GM04504 (cell line): ENCODE measurements around the gene DCN.
"Not testable (repeated sequence)": the region's sequence is repeated elsewhere in the genome, so short reads cannot be mapped to it uniquely, and the experiment has no call there.

ENCODE experiments used
- DNase-seq: peaks from one replicate; pipeline ENCODE4 v3.0.0-alpha.2; 2012; ENCODE audit warnings: low read depth

Gene DCN, protein sequence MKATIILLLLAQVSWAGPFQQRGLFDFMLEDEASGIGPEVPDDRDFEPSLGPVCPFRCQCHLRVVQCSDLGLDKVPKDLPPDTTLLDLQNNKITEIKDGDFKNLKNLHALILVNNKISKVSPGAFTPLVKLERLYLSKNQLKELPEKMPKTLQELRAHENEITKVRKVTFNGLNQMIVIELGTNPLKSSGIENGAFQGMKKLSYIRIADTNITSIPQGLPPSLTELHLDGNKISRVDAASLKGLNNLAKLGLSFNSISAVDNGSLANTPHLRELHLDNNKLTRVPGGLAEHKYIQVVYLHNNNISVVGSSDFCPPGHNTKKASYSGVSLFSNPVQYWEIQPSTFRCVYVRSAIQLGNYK

GRCh38 chr12:91182636-91183455 lies at the start of gene DCN:
Gene DCN, minus strand, starts transcription at chr12:91182817. Its CDS starts 4,265 bp downstream, at chr12:91178552.
- peak; percentile 17 for DNase-seq

DNA sequence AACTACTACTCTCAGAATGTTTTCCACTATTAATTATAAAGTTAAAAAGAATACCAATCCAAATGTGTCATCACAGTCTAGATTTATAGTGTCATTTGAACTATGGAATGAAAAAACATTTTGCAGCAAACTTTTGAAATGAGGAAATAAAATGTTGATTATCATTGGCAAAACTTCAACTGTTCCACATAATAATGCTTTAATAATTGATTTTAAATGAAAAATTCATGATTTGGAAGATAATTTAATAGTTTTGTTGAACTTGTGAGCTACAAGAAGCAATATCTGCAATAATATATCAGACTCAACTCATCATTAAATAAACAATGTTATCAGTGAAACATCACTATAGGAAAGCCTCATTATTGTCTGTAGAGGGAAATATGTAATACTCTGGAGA lies 48.2 kb upstream of the DCN start:
- no peak for DNase-seq

DNA sequence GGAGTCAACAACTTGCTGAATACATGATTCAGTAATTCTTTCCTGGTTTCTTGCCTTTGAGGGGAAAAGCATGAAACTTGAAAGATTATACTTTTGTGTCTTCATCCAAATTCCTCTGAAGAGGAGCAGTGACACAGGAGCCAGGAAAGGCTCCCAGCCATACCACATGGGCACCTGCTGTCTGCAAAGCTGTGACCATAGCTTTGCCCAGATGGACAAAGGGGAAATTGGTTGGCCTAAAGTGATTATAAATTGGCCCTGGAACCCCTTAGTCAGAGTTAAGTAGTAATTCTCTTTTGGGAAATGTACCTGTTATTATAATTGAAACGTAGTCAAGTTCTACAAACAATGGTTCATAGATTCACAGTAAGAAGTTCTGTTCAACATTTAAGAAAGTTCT lies 44.3 kb upstream of the DCN start:
- no peak for DNase-seq

GRCh38 chr12:91225316-91225715 lies 42.7 kb upstream of the DCN start:
- peak; percentile 26 for DNase-seq

DNA sequence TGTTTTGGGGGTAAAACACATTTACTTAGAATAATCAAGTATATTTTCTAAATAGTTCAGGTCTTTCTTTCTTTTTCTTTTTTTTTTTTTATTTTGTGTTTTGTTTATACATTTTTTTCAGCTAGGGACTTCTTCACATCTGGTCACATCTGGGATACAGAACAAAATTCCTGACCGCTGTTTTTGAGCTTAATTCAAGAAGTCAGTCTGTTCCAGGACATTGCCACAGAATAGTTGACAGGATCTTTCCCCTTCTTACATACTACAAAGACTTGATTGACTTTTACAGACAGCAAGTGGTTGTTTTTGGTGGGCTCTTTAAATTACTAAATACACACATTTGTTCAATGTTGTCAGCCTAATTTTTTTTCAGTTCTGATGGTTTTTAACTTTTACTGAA lies 41.8 kb upstream of the DCN start:
- no peak for DNase-seq

- DNase-seq, result no peak
These were observed 40.1 kb upstream of the DCN start for GRCh38 chr12:91222746-91223145.

DNA sequence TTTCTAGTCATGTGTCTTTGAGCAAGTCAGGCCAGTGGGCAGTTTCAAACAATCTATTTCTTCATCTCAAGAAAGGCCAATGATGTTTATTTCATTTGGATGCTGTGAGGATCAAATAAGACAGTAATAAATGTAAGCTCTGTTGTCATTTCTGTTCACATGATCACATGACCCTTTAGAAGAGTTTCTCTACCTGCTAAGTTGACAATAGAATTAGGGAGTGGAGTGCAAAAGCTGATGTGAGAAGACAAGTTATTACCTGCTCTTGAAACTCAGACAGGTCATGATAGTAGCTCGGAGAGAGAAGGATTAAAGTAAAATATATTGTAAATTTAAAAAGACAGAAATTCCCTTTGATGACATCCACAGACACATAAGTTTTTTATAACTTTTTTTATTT lies 37.3 kb upstream of the DCN start:
- no peak for DNase-seq

DNA sequence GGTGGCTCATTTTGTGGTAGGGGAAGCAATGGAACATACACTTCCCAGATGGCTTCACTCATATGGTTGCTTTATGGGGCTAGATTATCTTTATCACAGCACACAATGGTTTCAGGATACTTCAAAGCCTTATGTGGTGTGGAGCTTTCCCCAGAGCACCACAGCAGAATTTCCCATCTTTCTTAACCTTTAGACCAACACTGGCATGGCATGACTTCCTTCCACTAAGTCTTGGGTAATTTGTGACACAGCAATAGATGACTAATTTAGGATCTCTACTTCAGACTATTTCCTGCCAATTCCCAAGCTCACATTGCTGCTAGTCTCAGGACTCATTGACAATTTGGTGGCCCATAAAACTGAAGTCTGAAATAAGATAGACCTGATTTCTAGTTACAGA lies 36.9 kb upstream of the DCN start:
- peak; percentile 28 for DNase-seq

DNA sequence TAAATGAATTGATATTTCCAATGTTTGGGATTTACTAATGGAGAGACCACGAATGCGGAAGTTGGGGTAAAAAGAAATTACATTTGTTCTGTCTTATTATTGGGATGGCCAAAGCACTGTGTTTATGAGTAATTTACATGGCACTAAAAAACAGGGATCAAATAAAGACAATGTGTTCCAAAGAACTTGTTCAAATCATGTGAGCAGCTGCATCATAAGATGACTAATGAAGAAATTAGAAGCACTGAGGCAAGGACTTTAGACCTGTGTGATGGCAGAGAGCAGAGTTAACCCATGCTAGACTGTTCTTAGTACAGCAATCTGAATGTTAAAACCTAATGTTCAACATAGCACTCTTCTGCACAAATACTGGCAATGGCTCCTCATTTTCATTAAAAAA lies 34.3 kb upstream of the DCN start:
- DNase-seq, result no peak

GRCh38 chr12:91215940-91216454 lies 33.4 kb upstream of the DCN start:
- no peak for DNase-seq

GRCh38 chr12:91211866-91212265 lies 29.2 kb upstream of the DCN start:
- DNase-seq, result peak; percentile 20

DNA sequence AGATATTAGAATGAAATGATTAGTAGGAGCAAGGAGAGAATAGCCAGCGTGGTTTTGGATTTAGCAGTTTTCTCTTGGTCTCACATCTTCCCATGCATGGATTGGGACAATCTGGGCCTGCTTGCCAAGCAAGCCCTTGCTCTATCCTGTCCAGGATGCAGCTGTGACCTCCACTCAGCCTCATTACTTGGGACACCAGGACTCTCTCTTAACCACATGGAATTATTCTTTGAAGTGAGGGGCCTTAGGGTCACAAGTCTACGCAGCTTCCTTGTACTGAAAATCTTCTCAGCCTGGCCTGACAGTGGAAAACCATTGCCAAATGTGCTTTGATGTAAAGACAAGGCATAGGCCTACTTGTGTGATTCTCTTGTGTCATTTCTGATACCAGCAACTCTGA lies 28.0 kb upstream of the DCN start:
- DNase-seq, result no peak

DNA sequence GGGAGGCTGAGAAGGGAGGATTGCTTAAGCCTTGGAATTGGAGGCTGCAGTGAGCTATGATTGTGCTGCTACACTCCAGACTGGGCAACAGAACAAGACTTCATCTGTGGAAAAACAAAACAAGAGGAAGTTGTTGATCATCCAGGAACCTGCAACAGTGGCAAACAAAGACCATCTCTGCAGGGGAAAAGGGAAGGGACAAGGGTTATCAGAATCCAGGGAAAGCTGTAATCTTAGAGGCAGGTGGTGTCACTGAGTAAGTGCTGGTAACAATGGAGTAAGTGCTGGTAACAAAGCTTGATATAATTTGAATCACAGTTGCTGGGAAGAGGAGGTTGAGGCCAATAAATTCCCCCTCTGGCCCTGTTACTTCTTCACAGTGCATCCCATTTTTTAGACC lies 27.5 kb upstream of the DCN start:
- no peak for DNase-seq

GRCh38 chr12:91207301-91207700 lies 24.7 kb upstream of the DCN start:
- not testable (repeated sequence) for DNase-seq

- DNase-seq, result no peak
These were observed 23.2 kb upstream of the DCN start for GRCh38 chr12:91205811-91206210.

DNA sequence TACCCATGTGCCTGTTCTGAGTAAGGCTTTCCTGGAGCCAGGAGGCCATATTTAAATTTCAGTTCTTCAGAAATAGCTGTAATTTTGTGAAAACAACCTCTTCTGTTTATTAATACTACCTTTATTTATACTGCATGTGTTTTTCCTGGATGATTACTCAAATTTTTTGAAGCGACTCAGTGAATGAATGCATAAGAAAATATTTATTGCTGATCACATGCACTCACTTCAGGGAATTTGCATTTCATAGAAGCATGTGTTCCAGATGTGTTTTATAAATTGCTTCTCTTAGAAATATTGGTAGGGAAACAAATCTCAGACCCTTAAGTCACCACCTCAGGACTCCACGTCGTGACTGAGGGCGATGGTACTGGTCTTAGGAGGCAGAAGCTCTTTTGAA lies 21.8 kb upstream of the DCN start:
- no peak for DNase-seq

DNA sequence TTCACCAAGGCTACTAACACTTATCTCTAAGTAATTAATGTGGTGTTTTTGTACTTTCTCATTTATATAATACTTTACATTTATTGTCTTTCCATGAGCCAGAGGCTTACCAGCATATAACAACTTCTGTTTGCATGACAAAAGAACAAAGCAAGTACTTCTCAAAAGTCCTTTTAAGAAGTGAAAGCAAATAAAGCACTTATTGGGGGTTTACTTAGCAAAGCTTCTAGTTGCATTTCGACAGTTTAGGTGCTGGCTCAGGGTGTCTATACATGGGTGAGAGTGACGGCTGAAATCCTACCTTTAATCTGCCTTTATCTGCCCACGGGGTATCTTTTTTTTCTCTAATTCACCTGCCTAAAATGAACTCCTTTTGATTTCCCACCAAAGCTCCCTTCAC lies 21.0 kb upstream of the DCN start:
- DNase-seq, result no peak

GRCh38 chr12:91202390-91202789 lies 19.8 kb upstream of the DCN start:
- DNase-seq, result no peak

- DNase-seq, result no peak
These were observed 13.8 kb upstream of the DCN start for GRCh38 chr12:91196436-91196835.

- DNase-seq, result no peak
These were observed 11.9 kb upstream of the DCN start for GRCh38 chr12:91194500-91194899.

DNA sequence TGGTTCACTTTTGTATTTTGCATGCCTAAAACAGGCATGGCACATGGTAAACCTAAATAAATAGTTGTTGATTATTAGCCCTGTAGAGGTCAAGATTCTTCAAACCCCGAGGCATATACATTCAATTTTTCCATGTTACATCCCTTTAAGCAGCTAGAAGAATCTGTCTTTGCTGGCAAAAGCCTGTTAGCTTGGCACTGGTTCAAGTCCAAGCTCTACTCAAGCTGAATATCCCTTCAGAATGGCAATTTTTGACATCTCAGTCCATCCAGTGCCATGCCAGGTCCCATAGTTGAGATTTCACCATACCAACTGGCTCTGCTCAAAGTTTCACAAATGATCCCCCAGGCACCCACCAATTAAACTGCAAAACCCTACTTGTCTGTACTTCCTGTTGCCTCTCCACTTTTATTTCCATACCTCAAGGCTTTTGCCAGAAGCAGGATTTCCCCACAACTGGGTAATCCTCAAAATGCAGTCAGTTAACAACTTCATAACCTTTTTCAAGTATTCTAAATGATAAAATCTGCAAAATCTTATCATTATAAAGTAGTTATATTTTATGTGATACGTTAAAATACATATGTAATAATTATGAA lies 9.0 kb upstream of the DCN start:
- DNase-seq, result no peak

- DNase-seq, result peak; percentile 28
These were observed 6.9 kb upstream of the DCN start for GRCh38 chr12:91189516-91189915.

GRCh38 chr12:91188778-91189177 lies 6.2 kb upstream of the DCN start:
- DNase-seq, result no peak
